SK-N-SH treated with all-trans-retinoic acid at 6 μM for 48 hours (cell line): ENCODE measurements around the gene NLRP2B.

ENCODE experiments used
- CREB5 ChIP-seq: fragments of 250-450 bp; sonication (Bioruptor Pico); IDR thresholded peaks from 2 replicates; pipeline ENCODE4 v1.5.1; 2020; ENCODE audit warnings: low read depth, mild to moderate bottlenecking, moderate library complexity
- GLIS3 ChIP-seq: fragments of 250-450 bp; sonication (Bioruptor Pico); IDR thresholded peaks from 2 replicates; pipeline ENCODE4 v1.5.0; 2020; ENCODE audit warnings: mild to moderate bottlenecking, moderate library complexity
- PATZ1 ChIP-seq: fragments of 250-450 bp; sonication (Bioruptor Pico); IDR thresholded peaks from 2 replicates; pipeline ENCODE4 v1.8.0; 2020; ENCODE audit warnings: mild to moderate bottlenecking, moderate library complexity, borderline replicate concordance
- SNAI2 ChIP-seq: fragments of 250-450 bp; sonication (Bioruptor Pico); IDR thresholded peaks from 2 replicates; pipeline ENCODE4 v1.5.0; 2020; ENCODE audit warnings: mild to moderate bottlenecking, moderate library complexity
- ZC3H10 ChIP-seq: fragments of 250-450 bp; sonication (Bioruptor Pico); IDR thresholded peaks from 2 replicates; pipeline ENCODE4 v1.5.1; 2021; ENCODE audit warnings: mild to moderate bottlenecking, moderate library complexity
- ZFP3 ChIP-seq: fragments of 250-450 bp; sonication (Bioruptor Pico); IDR thresholded peaks from 2 replicates; pipeline ENCODE4 v1.5.0; 2020; ENCODE audit warnings: mild to moderate bottlenecking, moderate library complexity
- ZNF565 ChIP-seq: fragments of 450-650 bp; formaldehyde crosslinking; conservative IDR thresholded peaks from 2 replicates; pipeline ENCODE4 v1.5.0; 2020; ENCODE audit warnings: low read depth, mild to moderate bottlenecking, moderate library complexity

- TF ChIP-seq ZC3H10, result no peak
- TF ChIP-seq ZFP3 (CRISPR knock-in tag), result no peak
- TF ChIP-seq CREB5 (CRISPR knock-in tag), result no peak
- no peak for TF ChIP-seq ZNF565
- TF ChIP-seq PATZ1 (CRISPR knock-in tag), result no peak
- TF ChIP-seq GLIS3 (CRISPR knock-in tag), result no peak
- no peak for TF ChIP-seq SNAI2 (CRISPR knock-in tag)
Measured at GRCh38 chrX:57674861-57675260, 5.2 kb downstream of the NLRP2B start.
